Measurements from ENCODE around the gene FAM20B. TPM values are rescaled to one million over a fixed set of nuclear protein-coding genes. Genes with fewer than 3 reads are reported as not detected.

Gene FAM20B
- total RNA-seq, 1 donor from 2014 or later, result 18.0 TPM

GRCh38 chr1:179082999-179083335 lies 57.3 kb downstream of the FAM20B start:
- H3K4me3 ChIP-seq (ENCODE audit: low read depth, low read length), result peak overlapping the region; percentile 94
- no peak for DNase-seq (ENCODE audit: low read depth)
- TF ChIP-seq CTCF (conservative IDR thresholded peaks at IDR 0.05; ENCODE audit: low read depth, low read length), result no peak

GRCh38 chr1:179083533-179083932 lies 57.8 kb downstream of the FAM20B start:
- DNase-seq (ENCODE audit: low read depth), result no peak
- no peak for TF ChIP-seq CTCF (conservative IDR thresholded peaks at IDR 0.05; ENCODE audit: low read depth, low read length)
- no peak overlapping the region for H3K4me3 ChIP-seq (ENCODE audit: low read depth, low read length)

- TF ChIP-seq CTCF (conservative IDR thresholded peaks at IDR 0.05; ENCODE audit: low read depth, low read length), result no peak
- DNase-seq (ENCODE audit: low read depth), result no peak
- H3K4me3 ChIP-seq (ENCODE audit: low read depth, low read length), result no peak overlapping the region
Measured at GRCh38 chr1:179087665-179088064, 62.0 kb downstream of the FAM20B start.

GRCh38 chr1:179089827-179090482 lies 64.3 kb downstream of the FAM20B start:
- no peak for DNase-seq (ENCODE audit: low read depth)
- TF ChIP-seq CTCF (conservative IDR thresholded peaks at IDR 0.05; ENCODE audit: low read depth, low read length), result no peak

GRCh38 chr1:179090522-179090921 lies 64.8 kb downstream of the FAM20B start:
- no peak for DNase-seq (ENCODE audit: low read depth)
- H3K4me3 ChIP-seq (ENCODE audit: low read depth, low read length), result no peak overlapping the region
- TF ChIP-seq CTCF (conservative IDR thresholded peaks at IDR 0.05; ENCODE audit: low read depth, low read length), result peak; percentile 33

More at GRCh38 chr1:179089827-179090482, 64.3 kb downstream of the FAM20B start:
- no peak overlapping the region for H3K4me3 ChIP-seq (ENCODE audit: low read depth, low read length)

GRCh38 chr1:179090923-179091322 lies 65.2 kb downstream of the FAM20B start:
- no peak for DNase-seq (ENCODE audit: low read depth)
- TF ChIP-seq CTCF (conservative IDR thresholded peaks at IDR 0.05; ENCODE audit: low read depth, low read length), result no peak
- no peak overlapping the region for H3K4me3 ChIP-seq (ENCODE audit: low read depth, low read length)

GRCh38 chr1:179091691-179092165 lies 66.0 kb downstream of the FAM20B start:
- peak; percentile 45 for DNase-seq (ENCODE audit: low read depth)
- no peak overlapping the region for H3K4me3 ChIP-seq (ENCODE audit: low read depth, low read length)
- no peak for TF ChIP-seq CTCF (conservative IDR thresholded peaks at IDR 0.05; ENCODE audit: low read depth, low read length)

All from epithelial cell of proximal tubule (primary cell).